Vagina (tissue), 2 donors: ENCODE measurements around the gene NEDD4L.

ENCODE experiments used
- POLR2A ChIP-seq, 2 donors: fragments of 450-650 bp; IDR thresholded peaks; one replicate each; pipeline ENCODE4 v1.6.1; 2017; ENCODE audit warnings: antibody characterized with exemption in 2 of 2, mild to moderate bottlenecking in 2 of 2, moderate library complexity in 2 of 2
- TF ChIP-seq, protein P1 (sequence below), 3 experiments: fragments of 450-650 bp in 2 of 3; fragments of 200-600 bp in 1 of 3; sonication (generic) in 1 of 3; IDR thresholded peaks; one replicate each; pipeline ENCODE4 v1.5.1; 2017 to 2019; ENCODE audit warnings: antibody characterized with exemption in 3 of 3, mild to moderate bottlenecking in 2 of 3, moderate library complexity in 2 of 3

DNA sequence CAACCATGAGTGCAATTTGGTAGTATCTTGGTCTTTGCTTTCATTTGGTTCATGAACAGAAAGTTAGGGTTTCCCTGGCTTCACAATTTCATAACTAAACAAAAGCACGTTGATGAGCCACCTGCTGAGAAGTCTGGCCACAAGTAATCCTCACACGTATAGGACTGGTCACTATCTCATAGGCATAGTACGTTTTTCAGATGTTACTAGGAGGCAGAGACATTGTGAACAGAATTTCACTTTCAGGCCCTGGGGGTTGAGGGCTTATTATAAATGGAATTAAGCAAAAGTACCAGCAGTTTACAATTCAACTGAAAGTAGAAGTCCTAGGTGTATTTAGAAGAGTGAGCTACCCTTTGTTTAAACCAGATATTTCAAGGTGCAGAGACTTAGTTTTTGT lies 307.8 kb downstream of the NEDD4L start:
- TF ChIP-seq, protein P1, sequence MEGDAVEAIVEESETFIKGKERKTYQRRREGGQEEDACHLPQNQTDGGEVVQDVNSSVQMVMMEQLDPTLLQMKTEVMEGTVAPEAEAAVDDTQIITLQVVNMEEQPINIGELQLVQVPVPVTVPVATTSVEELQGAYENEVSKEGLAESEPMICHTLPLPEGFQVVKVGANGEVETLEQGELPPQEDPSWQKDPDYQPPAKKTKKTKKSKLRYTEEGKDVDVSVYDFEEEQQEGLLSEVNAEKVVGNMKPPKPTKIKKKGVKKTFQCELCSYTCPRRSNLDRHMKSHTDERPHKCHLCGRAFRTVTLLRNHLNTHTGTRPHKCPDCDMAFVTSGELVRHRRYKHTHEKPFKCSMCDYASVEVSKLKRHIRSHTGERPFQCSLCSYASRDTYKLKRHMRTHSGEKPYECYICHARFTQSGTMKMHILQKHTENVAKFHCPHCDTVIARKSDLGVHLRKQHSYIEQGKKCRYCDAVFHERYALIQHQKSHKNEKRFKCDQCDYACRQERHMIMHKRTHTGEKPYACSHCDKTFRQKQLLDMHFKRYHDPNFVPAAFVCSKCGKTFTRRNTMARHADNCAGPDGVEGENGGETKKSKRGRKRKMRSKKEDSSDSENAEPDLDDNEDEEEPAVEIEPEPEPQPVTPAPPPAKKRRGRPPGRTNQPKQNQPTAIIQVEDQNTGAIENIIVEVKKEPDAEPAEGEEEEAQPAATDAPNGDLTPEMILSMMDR (IDR thresholded peaks at IDR 0.05) = no peak
- no peak for TF ChIP-seq POLR2A (IDR thresholded peaks at IDR 0.05)
